ENCODE data around the gene SRC.

GRCh38 chr20:37362821-37363220, 16.9 kb downstream of the SRC start:
- TF ChIP-seq POLR2AphosphoS5 (IDR thresholded peaks at IDR 0.05) (no peak), POLR2A (IDR thresholded peaks at IDR 0.05; ENCODE audit: low read depth) (no peak), EP300 (IDR thresholded peaks at IDR 0.05) (no peak)
- TF ChIP-seq, protein P1, sequence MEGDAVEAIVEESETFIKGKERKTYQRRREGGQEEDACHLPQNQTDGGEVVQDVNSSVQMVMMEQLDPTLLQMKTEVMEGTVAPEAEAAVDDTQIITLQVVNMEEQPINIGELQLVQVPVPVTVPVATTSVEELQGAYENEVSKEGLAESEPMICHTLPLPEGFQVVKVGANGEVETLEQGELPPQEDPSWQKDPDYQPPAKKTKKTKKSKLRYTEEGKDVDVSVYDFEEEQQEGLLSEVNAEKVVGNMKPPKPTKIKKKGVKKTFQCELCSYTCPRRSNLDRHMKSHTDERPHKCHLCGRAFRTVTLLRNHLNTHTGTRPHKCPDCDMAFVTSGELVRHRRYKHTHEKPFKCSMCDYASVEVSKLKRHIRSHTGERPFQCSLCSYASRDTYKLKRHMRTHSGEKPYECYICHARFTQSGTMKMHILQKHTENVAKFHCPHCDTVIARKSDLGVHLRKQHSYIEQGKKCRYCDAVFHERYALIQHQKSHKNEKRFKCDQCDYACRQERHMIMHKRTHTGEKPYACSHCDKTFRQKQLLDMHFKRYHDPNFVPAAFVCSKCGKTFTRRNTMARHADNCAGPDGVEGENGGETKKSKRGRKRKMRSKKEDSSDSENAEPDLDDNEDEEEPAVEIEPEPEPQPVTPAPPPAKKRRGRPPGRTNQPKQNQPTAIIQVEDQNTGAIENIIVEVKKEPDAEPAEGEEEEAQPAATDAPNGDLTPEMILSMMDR (IDR thresholded peaks at IDR 0.05): no peak

Measured in esophagus muscularis mucosa (tissue), 4 donors.